ENCODE data around the gene PTER. TPM values are rescaled to one million over a fixed set of nuclear protein-coding genes. Genes with fewer than 3 reads are reported as not detected.

PTER gene
- total RNA-seq, 1 donor from 2014 or later = 14.2 TPM

DNA sequence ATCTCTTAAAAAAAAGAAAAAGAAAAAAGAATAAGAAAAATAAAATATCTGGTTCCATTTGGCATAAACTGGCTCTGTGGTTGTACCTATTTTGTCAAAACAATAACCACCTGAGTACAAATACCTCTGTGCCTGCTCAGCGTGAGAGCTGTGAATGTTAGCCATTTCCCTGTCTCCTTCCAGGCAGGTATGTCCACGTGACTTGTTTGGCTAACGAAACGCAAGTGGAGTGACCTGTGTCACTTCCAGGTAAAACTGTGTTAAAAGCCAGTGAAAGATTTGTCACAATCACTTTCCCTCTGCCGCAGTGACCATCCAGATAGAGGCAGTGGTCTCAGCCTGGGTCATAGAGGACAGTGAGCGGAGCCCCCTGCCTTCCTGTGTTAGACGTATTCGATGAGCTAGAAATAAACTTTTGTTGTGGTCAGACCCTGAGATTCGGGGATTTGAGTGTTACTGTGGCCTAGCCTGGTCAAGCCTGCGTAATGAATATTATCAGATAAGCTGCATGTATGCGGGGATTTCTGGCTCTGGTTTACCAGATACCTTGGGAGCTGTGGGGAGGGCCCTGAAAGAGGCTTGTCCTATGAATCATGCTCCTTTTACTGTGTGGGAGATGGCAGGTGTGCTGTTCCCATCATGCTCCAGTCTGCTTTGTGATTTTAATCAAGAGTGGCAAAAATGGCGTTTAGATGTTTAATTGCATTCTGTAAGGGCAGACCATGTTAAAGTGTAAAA is 3.8 kb downstream of the PTER start:
- no peak overlapping the region for H3K4me3 ChIP-seq
- DNase-seq (ENCODE audit: low spot score) = no peak
- H3K4me1 ChIP-seq = no peaks in the 10 kb centered on the region
- H3K27me3 Mint-ChIP-seq (ENCODE audit: insufficient read depth, low read depth) = peaks cover 3% of the 10 kb centered on the region
- H3K4me1 Mint-ChIP-seq = peaks cover 20% of the 10 kb centered on the region
- H4K20me1 ChIP-seq (ENCODE audit: low read depth) = no peaks in the 10 kb centered on the region
- no peaks in the 10 kb centered on the region for H3K36me3 ChIP-seq
- H3K9me3 Mint-ChIP-seq = no peaks in the 10 kb centered on the region
- H2AFZ ChIP-seq (replicated peaks) = no peak overlapping the region
- H3K27me3 ChIP-seq = peaks cover 9% of the 10 kb centered on the region
- no peaks in the 10 kb centered on the region for H3K36me3 Mint-ChIP-seq
- no peak overlapping the region for H3K27ac Mint-ChIP-seq
- H3K4me3 Mint-ChIP-seq = no peak overlapping the region
- no peaks in the 10 kb centered on the region for H3F3A ChIP-seq (ENCODE audit: low read depth)
- no peak overlapping the region for H3K4me2 ChIP-seq
- no peaks in the 10 kb centered on the region for H3K9me3 ChIP-seq (ENCODE audit: low read depth)
- TF ChIP-seq EZH2phosphoT487 (IDR thresholded peaks at IDR 0.05) (no peak), EZH2 (IDR thresholded peaks at IDR 0.05) (no peak)
- TF ChIP-seq, protein P1, sequence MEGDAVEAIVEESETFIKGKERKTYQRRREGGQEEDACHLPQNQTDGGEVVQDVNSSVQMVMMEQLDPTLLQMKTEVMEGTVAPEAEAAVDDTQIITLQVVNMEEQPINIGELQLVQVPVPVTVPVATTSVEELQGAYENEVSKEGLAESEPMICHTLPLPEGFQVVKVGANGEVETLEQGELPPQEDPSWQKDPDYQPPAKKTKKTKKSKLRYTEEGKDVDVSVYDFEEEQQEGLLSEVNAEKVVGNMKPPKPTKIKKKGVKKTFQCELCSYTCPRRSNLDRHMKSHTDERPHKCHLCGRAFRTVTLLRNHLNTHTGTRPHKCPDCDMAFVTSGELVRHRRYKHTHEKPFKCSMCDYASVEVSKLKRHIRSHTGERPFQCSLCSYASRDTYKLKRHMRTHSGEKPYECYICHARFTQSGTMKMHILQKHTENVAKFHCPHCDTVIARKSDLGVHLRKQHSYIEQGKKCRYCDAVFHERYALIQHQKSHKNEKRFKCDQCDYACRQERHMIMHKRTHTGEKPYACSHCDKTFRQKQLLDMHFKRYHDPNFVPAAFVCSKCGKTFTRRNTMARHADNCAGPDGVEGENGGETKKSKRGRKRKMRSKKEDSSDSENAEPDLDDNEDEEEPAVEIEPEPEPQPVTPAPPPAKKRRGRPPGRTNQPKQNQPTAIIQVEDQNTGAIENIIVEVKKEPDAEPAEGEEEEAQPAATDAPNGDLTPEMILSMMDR (IDR thresholded peaks at IDR 0.05) = no peak
- no peaks in the 10 kb centered on the region for H3K79me2 ChIP-seq (ENCODE audit: low read depth)
- H3K9ac ChIP-seq = no peak overlapping the region
- no peak overlapping the region for H3K27ac ChIP-seq

- H2AFZ ChIP-seq (replicated peaks) = no peak overlapping the region
- no peak for TF ChIP-seq EZH2 (IDR thresholded peaks at IDR 0.05)
- H3K4me2 ChIP-seq = no peak overlapping the region
- H3F3A ChIP-seq (ENCODE audit: low read depth) = no peaks in the 10 kb centered on the region
- Mint-ChIP-seq H3K4me1 (peaks cover 17% of the 10 kb centered on the region), H3K4me3 (no peak overlapping the region), H3K36me3 (no peaks in the 10 kb centered on the region), H3K27me3 (ENCODE audit: insufficient read depth, low read depth) (no peaks in the 10 kb centered on the region), H3K9me3 (no peaks in the 10 kb centered on the region), H3K27ac (no peak overlapping the region)
- H3K36me3 ChIP-seq = no peaks in the 10 kb centered on the region
- no peaks in the 10 kb centered on the region for H3K79me2 ChIP-seq (ENCODE audit: low read depth)
- no peak overlapping the region for H3K9ac ChIP-seq
- DNase-seq (ENCODE audit: low spot score) = no peak
- no peak overlapping the region for H3K4me3 ChIP-seq
- no peaks in the 10 kb centered on the region for H3K9me3 ChIP-seq (ENCODE audit: low read depth)
- no peaks in the 10 kb centered on the region for H3K4me1 ChIP-seq
- no peak overlapping the region for H3K27ac ChIP-seq
- no peaks in the 10 kb centered on the region for H4K20me1 ChIP-seq (ENCODE audit: low read depth)
- H3K27me3 ChIP-seq = peaks cover 2% of the 10 kb centered on the region
Observed at GRCh38 chr10:16441173-16441840, 4.5 kb downstream of the PTER start.

GRCh38 chr10:16442914-16443313 is 6.1 kb downstream of the PTER start:
- H3K4me3 Mint-ChIP-seq = no peak overlapping the region
- H3K4me3 ChIP-seq = no peak overlapping the region
- no peak overlapping the region for H3K4me2 ChIP-seq
- TF ChIP-seq EZH2 (IDR thresholded peaks at IDR 0.05) (no peak), EZH2phosphoT487 (IDR thresholded peaks at IDR 0.05) (no peak)
- TF ChIP-seq, protein P1 (IDR thresholded peaks at IDR 0.05) = no peak
- H3K27me3 Mint-ChIP-seq (ENCODE audit: insufficient read depth, low read depth) = no peaks in the 10 kb centered on the region
- H3K36me3 Mint-ChIP-seq = no peaks in the 10 kb centered on the region
- H3K9me3 ChIP-seq (ENCODE audit: low read depth) = no peaks in the 10 kb centered on the region
- no peaks in the 10 kb centered on the region for H3K79me2 ChIP-seq (ENCODE audit: low read depth)
- H3K36me3 ChIP-seq = no peaks in the 10 kb centered on the region
- no peaks in the 10 kb centered on the region for H3K27me3 ChIP-seq
- no peak overlapping the region for H3K9ac ChIP-seq
- H3K9me3 Mint-ChIP-seq = no peaks in the 10 kb centered on the region
- H4K20me1 ChIP-seq (ENCODE audit: low read depth) = no peaks in the 10 kb centered on the region
- DNase-seq (ENCODE audit: low spot score) = no peak
- H3K4me1 Mint-ChIP-seq = peaks cover 9% of the 10 kb centered on the region
- H3K27ac ChIP-seq = no peak overlapping the region
- no peak overlapping the region for H2AFZ ChIP-seq (replicated peaks)
- no peaks in the 10 kb centered on the region for H3F3A ChIP-seq (ENCODE audit: low read depth)
- no peak overlapping the region for H3K27ac Mint-ChIP-seq
- H3K4me1 ChIP-seq = no peaks in the 10 kb centered on the region

Data from neural progenitor cell (in vitro differentiated cells).